SHP77 treated with DMSO at 0.1 percent for 48 hours (cell line): ENCODE results near the gene SYK.
A peak's percentile ranks its signal among the peaks of the same experiment; 100 is the strongest.
"Not testable (repeated sequence)": the region's sequence is repeated elsewhere in the genome, so short reads cannot be mapped to it uniquely, and the experiment has no call there.

ENCODE experiments used
- DNase-seq: peaks from one replicate; lab custom pipeline; 2025; lab: John Stamatoyannopoulos, UW

SYK gene

GRCh38 chr9:90795871-90796317, 5.7 kb upstream of the SYK start:
- no peak for DNase-seq

DNA sequence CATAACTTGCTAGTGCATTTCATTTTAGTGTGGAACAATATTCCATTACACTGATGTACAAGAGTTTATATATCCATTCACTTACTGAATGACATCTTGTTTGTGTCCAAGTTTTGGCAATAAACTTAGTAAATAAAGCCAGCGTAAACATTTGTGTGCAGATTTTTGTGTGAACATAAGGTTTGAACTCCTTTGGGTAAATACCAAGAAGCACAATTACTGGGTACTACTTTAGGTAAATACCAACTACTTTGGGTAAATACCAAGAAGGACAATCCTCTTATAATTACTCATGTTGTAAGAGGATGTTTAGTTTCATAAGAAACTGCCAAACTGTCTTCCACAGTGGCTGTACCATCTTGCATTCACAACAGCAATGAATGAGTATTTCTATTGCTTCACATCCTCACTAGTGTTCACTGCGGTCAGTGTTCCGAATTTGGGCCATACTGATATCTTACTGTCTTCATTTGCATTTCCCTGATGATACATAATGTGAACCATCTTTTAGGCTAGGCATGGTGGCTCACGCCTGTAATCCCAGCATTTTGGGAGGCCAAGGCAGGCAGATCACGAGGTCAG, 2.3 kb upstream of the SYK start:
- DNase-seq = no peak

DNA sequence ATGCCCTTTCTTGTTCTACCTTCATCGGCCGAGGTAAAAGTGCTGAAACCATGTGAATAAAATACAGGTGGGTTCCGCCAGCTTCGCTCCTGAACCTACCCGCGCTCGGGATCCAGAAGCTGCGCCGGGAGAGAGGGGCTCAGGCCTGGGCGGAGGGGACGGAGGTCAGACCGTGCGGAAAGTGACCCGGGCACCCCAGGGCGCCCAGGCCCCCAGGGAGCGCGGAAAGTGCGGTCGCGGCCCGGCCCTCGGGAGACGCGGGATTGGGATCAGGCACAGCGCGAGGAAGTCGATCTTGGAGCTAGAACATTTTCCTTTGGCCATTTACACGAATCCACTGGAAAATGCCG, 329 bp downstream of the SYK start:
- DNase-seq = peak; percentile 19

DNA sequence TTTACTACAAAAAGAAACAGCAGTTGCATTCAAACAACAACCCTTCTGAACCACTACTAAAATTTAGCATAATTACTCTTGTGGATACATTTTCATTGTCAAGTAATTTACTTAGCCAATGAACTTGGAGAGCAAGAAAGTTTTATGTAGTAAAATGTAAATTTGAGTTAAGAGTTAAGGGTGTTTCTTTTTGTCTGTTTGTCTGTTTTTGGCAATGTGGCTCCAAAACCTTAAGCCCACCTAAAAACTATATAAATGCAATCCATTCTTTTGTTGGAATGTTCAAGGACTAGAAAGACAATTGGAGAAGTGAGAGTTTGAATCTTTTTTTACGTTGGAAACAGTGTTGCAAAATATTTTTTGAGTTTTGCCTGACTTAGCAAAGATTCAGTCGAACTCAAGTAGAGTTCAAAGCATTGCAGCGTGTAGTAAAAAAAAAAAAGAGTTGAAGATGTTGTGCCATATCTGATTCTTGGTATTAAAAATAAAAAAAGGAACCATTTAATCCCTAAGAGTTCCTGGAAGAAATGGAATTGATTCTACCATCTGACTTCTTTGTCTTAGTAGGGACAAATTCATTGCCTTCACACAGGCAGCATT, 867 bp downstream of the SYK start:
- no peak for DNase-seq

DNA sequence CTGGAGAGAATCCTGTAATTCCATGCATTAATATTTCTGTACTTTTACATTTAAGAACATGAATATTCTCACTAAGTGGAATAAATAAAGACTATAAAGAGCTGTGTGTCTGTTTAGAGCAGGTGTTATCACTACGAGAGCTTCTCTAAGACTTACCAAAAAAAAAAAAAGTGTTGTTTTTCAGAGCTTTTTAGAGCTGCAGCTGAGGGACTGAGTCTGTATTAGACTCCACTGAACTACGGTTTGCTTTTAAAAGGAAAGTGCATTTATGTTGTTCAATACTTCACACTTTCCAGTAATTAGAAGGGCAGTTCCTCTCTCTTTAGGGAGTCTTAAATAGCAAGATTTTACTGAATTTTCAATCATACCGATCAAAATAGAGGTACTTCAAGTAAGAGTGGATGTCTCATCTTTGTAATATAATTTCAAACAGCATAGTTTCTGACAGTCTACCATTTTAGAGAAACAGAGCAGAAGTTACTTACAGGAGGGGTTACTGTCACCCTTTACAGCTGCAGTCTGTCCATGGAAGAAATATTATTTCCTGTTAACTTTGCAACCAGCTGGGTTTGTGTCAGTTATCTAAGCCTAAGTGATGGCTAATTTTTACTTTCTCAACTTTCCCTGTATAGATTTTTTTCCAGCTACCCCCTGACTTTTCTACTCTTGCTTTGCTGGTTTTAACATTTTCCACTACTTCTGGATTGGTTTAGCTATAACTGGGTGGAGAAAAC, 2.4 kb downstream of the SYK start:
- peak; percentile 25 for DNase-seq

- peak; percentile 81 for DNase-seq
Measured at GRCh38 chr9:90805006-90805996, 3.7 kb downstream of the SYK start.

DNA sequence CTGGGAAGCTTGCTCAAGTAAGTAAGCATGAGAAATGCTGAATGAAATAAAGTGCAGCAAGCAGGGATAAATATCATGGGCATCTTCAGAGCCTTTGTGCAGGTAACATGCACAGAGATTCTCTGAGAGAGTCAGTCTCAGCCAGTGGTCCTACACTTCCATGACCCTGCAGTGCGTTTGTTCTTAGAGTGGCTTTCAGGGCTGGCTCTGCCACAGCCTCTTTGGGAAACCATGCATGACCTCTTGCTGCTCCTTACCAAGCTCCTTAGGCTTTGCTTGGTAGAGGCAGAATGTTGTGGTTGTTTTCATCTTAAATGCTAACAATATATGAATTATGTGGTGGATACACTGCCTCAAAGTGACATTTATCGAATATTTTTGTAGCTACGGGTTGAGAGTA, 5.4 kb downstream of the SYK start:
- no peak for DNase-seq

GRCh38 chr9:90808398-90808797, 6.8 kb downstream of the SYK start:
- no peak for DNase-seq

GRCh38 chr9:90808890-90809685, 7.5 kb downstream of the SYK start:
- DNase-seq = no peak

DNA sequence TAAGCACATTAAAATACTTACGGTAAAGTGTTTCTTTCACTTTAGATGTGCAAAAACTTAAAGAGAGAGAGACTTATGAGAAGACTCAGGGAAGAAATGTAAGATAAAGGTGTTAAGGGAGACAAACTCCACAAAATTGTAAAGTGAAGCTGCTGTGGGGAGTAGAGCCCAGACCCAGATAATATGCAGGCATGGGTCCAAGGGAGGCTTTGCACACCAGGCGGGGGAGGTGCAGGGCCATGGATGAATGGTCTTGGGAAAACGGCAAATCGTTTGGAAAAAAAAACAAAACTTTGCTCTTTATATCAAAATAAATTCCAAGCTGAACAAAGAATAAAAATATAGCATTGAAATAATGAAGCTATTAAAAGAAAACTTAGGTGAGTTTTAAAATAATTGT, 9.1 kb downstream of the SYK start:
- no peak for DNase-seq

DNA sequence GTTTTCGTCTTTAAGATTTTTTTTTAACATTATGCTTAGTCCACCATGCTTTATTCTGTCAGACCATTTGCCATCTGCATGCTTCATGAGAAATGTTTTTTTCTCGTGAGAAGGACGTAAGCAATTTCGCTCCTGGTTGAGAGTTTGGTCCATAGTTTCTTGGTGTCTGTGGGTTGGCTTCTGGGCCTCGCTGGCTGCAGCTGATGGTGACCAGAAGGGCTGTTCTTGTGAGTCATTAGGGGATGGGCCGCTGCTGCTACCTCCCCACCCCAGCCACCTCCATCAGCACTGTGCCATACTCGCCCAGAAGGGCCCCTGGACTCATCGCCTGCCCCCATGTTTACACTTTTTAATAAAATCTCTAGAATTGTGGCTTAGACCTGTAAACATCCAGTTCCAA, 11.4 kb downstream of the SYK start:
- DNase-seq = no peak

DNA sequence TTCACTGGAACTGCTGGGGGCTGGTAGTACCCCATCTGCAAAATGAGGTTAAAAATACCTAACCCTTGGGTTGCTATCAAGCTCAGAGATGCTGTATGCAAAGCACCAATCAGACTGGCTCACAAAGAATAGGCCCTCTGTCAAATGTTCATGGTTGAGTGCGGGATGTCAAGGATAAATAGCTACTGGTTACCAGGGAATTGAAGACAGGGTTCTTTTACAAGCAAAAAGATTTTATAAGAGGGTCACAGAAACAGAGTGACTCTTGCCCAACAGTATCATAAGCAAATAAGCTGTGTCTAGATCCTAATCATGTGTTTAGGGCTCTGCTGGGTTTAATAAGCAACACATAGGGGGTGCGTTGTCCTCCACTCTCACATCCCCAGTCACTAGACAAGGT, 11.9 kb downstream of the SYK start:
- no peak for DNase-seq

DNA sequence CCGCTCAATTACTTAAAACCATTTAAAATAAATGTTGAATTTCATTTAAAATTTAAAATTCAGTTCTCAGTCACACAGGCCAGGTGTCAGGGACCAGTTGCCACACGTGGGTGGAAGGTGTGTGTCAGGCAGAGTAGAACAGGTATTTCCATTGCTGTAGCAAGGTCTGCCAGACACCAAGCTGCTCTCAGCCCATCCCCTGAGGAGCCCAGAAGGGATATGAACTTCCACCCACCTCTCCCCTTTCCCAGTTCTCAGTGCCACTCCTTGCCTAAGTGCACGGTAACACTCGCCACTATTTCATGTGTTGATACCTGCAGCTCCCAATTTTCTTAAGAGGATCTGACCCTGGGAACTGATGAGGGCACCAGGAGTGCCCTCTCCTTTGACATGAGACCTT, 12.7 kb downstream of the SYK start:
- DNase-seq = no peak

DNA sequence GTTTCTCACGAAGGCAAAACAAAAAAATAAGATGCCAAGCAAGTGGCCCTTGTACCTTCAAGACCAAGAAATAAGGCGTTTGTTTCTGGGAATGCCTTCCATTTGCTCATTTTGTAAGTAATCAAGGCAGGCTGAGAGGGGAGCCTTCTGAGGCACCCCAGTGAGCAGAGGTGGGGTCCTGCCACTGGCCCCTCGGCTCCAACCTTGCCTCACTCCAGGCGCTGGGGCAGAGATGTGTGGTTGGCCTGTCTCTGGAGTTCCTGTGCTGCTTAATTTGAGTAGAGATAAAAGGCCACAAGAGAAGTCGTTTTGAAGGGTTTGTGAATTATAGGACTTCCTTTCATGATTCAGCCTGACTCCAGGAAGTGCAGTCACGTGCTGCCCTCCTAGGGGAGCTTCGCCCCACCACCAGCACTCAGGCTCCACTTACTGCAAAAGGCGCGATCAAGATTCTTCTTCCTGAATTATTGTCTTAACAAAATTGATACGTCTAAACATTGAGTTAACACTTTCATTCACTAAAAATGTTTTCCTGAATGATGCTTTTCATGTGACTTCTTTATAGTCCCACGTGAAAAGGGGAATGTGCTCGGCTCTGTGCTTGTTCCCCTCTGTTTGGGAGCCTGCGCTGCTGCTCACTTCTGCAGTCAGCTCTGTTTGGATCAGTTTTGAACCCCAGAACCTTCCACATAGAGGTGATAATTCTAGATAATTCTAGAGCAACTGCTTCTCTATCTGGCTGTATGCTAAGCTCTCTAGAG, 13.7 kb downstream of the SYK start:
- DNase-seq = no peak

- no peak for DNase-seq
Measured at GRCh38 chr9:90815944-90816357, 14.3 kb downstream of the SYK start.

DNA sequence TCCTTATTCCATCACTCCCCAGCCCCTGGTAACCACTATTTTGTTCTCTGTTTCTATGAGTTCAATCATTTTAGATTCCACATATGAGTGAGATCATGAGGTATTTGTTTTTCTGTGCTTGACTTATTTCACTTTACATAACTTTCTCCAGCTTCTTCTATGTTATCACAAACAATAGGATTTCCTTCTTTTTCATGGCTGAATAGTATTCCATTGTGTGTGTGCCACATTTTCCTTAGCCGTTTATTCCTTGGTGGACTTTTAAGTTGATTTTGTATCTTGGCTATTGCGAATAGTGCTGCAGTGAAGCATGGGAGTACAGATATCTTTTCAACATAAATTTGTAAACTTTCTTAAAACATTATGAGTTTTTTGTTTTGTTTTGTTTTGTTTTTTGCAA, 15.1 kb downstream of the SYK start:
- no peak for DNase-seq

- no peak for DNase-seq
Measured at GRCh38 chr9:90818279-90818678, 16.7 kb downstream of the SYK start.

- not testable (repeated sequence) for DNase-seq
Measured at GRCh38 chr9:90820406-90820805, 18.8 kb downstream of the SYK start.

GRCh38 chr9:90821236-90821635, 19.6 kb downstream of the SYK start:
- DNase-seq = not testable (repeated sequence)

GRCh38 chr9:90821697-90822096, 20.1 kb downstream of the SYK start:
- DNase-seq = no peak

DNA sequence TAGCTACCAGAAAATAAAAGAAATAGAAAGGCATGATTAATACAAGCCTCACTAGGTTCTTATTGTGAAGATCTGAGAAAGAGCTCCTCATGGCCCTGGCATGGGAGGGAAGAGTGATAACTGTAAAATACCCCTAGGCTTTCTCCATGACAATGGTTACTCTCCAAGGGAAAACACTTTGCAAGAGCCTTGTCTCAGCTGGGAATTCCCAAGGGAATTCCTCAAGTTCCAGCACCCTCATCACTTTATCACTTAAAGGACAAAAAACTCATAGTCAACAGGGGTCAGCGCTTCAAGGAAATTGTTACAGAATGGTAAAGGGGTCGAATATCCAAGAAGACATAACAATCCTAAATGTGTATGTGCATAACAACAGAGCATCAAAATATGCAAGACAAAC, 21.2 kb downstream of the SYK start:
- no peak for DNase-seq
